Skeletal muscle satellite cell (primary cell): ENCODE data around the gene NOXA1.
A peak's percentile ranks its signal among the peaks of the same experiment; 100 is the strongest.

Source experiments
- H3K27me3 ChIP-seq: 2 replicates; pipeline ENCODE4 v1.7.0; 2013; ENCODE audit warnings: low read length; ENCODE audit not compliant: control insufficient read depth, insufficient read depth
- H3K36me3 ChIP-seq: 2 replicates; pipeline ENCODE4 v1.7.0; 2013; ENCODE audit warnings: mild to moderate bottlenecking, control low read depth, low read length; ENCODE audit not compliant: insufficient read depth
- H3K4me1 ChIP-seq: 2 replicates; pipeline ENCODE4 v1.7.0; 2013; ENCODE audit warnings: low read length; ENCODE audit not compliant: control insufficient read depth, insufficient read depth
- H3K4me2 ChIP-seq: 2 replicates; pipeline ENCODE4 v1.7.0; 2013; ENCODE audit warnings: mild to moderate bottlenecking, low read length
- H3K4me3 ChIP-seq: 2 replicates; pipeline ENCODE4 v1.7.0; 2013; ENCODE audit warnings: low read length
- H3K9ac ChIP-seq: 2 replicates; pipeline ENCODE4 v1.7.0; 2013; ENCODE audit warnings: mild to moderate bottlenecking, low read depth, low read length, moderate library complexity
- H3K9me3 ChIP-seq: replicated peaks from 2 replicates; pipeline ENCODE4 v1.7.0; 2013; ENCODE audit warnings: mild to moderate bottlenecking, control low read depth, low read length

NOXA1 gene

GRCh38 chr9:137423514-137424291 lies 510 bp downstream of the NOXA1 start:
- Histone ChIP-seq H3K27me3 (no peaks in the 10 kb centered on the region), H3K9ac (no peak overlapping the region), H3K4me1 (peaks cover 25% of the 10 kb centered on the region), H3K4me3 (peak overlapping the region; percentile 76), H3K9me3 (no peaks in the 10 kb centered on the region), H3K36me3 (no peaks in the 10 kb centered on the region), H3K4me2 (peak overlapping the region; percentile 80)

GRCh38 chr9:137426018-137426681 lies 3.0 kb downstream of the NOXA1 start:
- Histone ChIP-seq H3K4me1 (peaks cover 25% of the 10 kb centered on the region), H3K4me2 (no peak overlapping the region), H3K27me3 (peaks cover 7% of the 10 kb centered on the region), H3K9me3 (no peaks in the 10 kb centered on the region), H3K36me3 (no peaks in the 10 kb centered on the region), H3K9ac (no peak overlapping the region), H3K4me3 (no peak overlapping the region)

- peaks cover 19% of the 10 kb centered on the region for H3K4me1 ChIP-seq
Observed at GRCh38 chr9:137427454-137428310, 4.5 kb downstream of the NOXA1 start.

GRCh38 chr9:137428311-137428630 lies 5.1 kb downstream of the NOXA1 start:
- H3K36me3 ChIP-seq, result no peaks in the 10 kb centered on the region
- no peak overlapping the region for H3K4me3 ChIP-seq
- no peak overlapping the region for H3K4me2 ChIP-seq
- peaks cover 9% of the 10 kb centered on the region for H3K27me3 ChIP-seq
- no peak overlapping the region for H3K9ac ChIP-seq
- H3K4me1 ChIP-seq, result peaks cover 19% of the 10 kb centered on the region
- no peaks in the 10 kb centered on the region for H3K9me3 ChIP-seq

More at GRCh38 chr9:137427454-137428310, 4.5 kb downstream of the NOXA1 start:
- H3K9ac ChIP-seq, result no peak overlapping the region
- H3K9me3 ChIP-seq, result no peaks in the 10 kb centered on the region
- no peak overlapping the region for H3K4me2 ChIP-seq
- no peaks in the 10 kb centered on the region for H3K36me3 ChIP-seq
- peaks cover 9% of the 10 kb centered on the region for H3K27me3 ChIP-seq
- H3K4me3 ChIP-seq, result no peak overlapping the region

- H3K27me3 ChIP-seq, result peaks cover 9% of the 10 kb centered on the region
- H3K36me3 ChIP-seq, result no peaks in the 10 kb centered on the region
- no peak overlapping the region for H3K4me2 ChIP-seq
- H3K4me3 ChIP-seq, result no peak overlapping the region
- H3K4me1 ChIP-seq, result peaks cover 12% of the 10 kb centered on the region
- H3K9me3 ChIP-seq, result no peaks in the 10 kb centered on the region
- H3K9ac ChIP-seq, result no peak overlapping the region
Observed at GRCh38 chr9:137428841-137429545, 5.8 kb downstream of the NOXA1 start.

- H3K4me1 ChIP-seq, result peaks cover 6% of the 10 kb centered on the region
Observed at GRCh38 chr9:137429546-137429890, 6.3 kb downstream of the NOXA1 start.

GRCh38 chr9:137429974-137430722 lies 7.0 kb downstream of the NOXA1 start:
- Histone ChIP-seq H3K4me2 (no peak overlapping the region), H3K27me3 (peaks cover 9% of the 10 kb centered on the region), H3K4me3 (no peak overlapping the region), H3K9ac (no peak overlapping the region), H3K9me3 (no peaks in the 10 kb centered on the region), H3K4me1 (no peaks in the 10 kb centered on the region), H3K36me3 (no peaks in the 10 kb centered on the region)

More at GRCh38 chr9:137429546-137429890, 6.3 kb downstream of the NOXA1 start:
- no peak overlapping the region for H3K4me3 ChIP-seq
- H3K36me3 ChIP-seq, result no peaks in the 10 kb centered on the region
- H3K27me3 ChIP-seq, result peaks cover 9% of the 10 kb centered on the region
- no peak overlapping the region for H3K9ac ChIP-seq
- no peak overlapping the region for H3K4me2 ChIP-seq
- no peaks in the 10 kb centered on the region for H3K9me3 ChIP-seq

GRCh38 chr9:137430723-137431415 lies 7.7 kb downstream of the NOXA1 start:
- Histone ChIP-seq H3K27me3 (peaks cover 9% of the 10 kb centered on the region), H3K9ac (no peak overlapping the region), H3K4me1 (peaks cover 3% of the 10 kb centered on the region), H3K36me3 (no peaks in the 10 kb centered on the region), H3K4me2 (no peak overlapping the region), H3K4me3 (no peak overlapping the region), H3K9me3 (no peaks in the 10 kb centered on the region)

GRCh38 chr9:137431416-137431931 lies 8.3 kb downstream of the NOXA1 start:
- Histone ChIP-seq H3K4me3 (no peak overlapping the region), H3K4me2 (no peak overlapping the region), H3K27me3 (peaks cover 9% of the 10 kb centered on the region), H3K4me1 (peaks cover 9% of the 10 kb centered on the region), H3K9me3 (no peaks in the 10 kb centered on the region), H3K9ac (no peak overlapping the region), H3K36me3 (no peaks in the 10 kb centered on the region)

- Histone ChIP-seq H3K4me2 (no peak overlapping the region), H3K4me1 (peaks cover 10% of the 10 kb centered on the region), H3K4me3 (no peak overlapping the region), H3K9me3 (no peaks in the 10 kb centered on the region), H3K9ac (no peak overlapping the region), H3K36me3 (no peaks in the 10 kb centered on the region), H3K27me3 (peaks cover 13% of the 10 kb centered on the region)
Observed at GRCh38 chr9:137432687-137433348, 9.6 kb downstream of the NOXA1 start.
